ENCODE measurements around the gene DALRD3.

Gene DALRD3

GRCh38 chr3:49022688-49023171, 4.3 kb upstream of the DALRD3 start:
- TF ChIP-seq, protein P1, sequence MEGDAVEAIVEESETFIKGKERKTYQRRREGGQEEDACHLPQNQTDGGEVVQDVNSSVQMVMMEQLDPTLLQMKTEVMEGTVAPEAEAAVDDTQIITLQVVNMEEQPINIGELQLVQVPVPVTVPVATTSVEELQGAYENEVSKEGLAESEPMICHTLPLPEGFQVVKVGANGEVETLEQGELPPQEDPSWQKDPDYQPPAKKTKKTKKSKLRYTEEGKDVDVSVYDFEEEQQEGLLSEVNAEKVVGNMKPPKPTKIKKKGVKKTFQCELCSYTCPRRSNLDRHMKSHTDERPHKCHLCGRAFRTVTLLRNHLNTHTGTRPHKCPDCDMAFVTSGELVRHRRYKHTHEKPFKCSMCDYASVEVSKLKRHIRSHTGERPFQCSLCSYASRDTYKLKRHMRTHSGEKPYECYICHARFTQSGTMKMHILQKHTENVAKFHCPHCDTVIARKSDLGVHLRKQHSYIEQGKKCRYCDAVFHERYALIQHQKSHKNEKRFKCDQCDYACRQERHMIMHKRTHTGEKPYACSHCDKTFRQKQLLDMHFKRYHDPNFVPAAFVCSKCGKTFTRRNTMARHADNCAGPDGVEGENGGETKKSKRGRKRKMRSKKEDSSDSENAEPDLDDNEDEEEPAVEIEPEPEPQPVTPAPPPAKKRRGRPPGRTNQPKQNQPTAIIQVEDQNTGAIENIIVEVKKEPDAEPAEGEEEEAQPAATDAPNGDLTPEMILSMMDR (IDR thresholded peaks at IDR 0.05; ENCODE audit: extremely low read depth, insufficient read depth, missing control alignments), result no peak
- no peak for DNase-seq (ENCODE audit: low spot score)
- in situ Hi-C loops (cut with MboI; ENCODE audit: low pct_unique_long_range_greater_than_20kb, low sequenced_read_pairs, unreplicated experiment), result no loop called here

DNA sequence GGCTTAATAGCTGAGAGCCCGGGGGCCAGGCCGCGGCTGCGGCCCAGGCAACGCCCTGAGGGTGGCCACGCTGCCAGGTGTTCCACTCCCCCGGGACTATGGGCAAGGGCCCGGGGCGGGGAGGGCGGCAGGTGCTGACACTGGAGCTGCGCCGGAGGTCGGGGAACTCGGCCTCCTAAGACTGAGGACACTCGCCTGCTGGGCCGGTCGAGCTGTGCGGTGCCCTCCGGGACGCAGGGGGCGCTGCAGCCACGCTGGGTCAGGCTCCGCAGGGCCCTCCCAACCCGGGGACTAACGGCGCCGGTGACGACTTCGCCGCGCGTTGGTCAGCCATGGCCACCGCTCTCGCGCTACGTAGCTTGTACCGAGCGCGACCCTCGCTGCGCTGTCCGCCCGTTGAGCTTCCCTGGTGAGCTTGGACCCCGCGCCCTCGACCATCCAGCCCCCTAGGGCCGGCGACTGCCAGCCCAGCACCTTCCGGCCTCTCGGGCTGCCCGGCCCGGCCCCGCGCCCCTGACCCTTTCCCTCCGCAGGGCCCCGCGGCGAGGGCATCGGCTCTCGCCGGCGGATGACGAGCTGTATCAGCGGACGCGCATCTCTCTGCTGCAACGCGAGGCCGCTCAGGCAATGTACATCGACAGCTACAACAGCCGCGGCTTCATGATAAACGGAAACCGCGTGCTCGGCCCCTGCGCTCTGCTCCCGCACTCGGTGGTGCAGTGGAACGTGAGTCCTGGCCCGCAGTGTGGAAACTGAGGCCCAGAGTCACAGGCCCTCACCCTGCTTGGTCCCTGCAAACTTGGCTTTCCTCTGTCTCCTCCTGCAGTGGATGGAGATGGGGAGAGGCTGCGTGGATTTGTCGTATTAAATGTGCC, 3.7 kb upstream of the DALRD3 start, which contains the start of gene NDUFAF3:
Gene NDUFAF3 (plus strand): TSS at position 309 of the 875 bp plus-strand sequence. CDS start 24 bp downstream, at position 333.
- in situ Hi-C loops (cut with MboI; ENCODE audit: low pct_unique_long_range_greater_than_20kb, low sequenced_read_pairs, unreplicated experiment), result no loop called here
- TF ChIP-seq, protein P1 (IDR thresholded peaks at IDR 0.05; ENCODE audit: extremely low read depth, insufficient read depth, missing control alignments), result peak; percentile 97
- DNase-seq (ENCODE audit: low spot score), result peak; percentile 92

GRCh38 chr3:49021213-49021812, 2.9 kb upstream of the DALRD3 start:
- peak; percentile 97 for DNase-seq (ENCODE audit: low spot score)
- TF ChIP-seq, protein P1 (IDR thresholded peaks at IDR 0.05; ENCODE audit: extremely low read depth, insufficient read depth, missing control alignments), result no peak
- in situ Hi-C loops (cut with MboI; ENCODE audit: low pct_unique_long_range_greater_than_20kb, low sequenced_read_pairs, unreplicated experiment), result no loop called here

DNA sequence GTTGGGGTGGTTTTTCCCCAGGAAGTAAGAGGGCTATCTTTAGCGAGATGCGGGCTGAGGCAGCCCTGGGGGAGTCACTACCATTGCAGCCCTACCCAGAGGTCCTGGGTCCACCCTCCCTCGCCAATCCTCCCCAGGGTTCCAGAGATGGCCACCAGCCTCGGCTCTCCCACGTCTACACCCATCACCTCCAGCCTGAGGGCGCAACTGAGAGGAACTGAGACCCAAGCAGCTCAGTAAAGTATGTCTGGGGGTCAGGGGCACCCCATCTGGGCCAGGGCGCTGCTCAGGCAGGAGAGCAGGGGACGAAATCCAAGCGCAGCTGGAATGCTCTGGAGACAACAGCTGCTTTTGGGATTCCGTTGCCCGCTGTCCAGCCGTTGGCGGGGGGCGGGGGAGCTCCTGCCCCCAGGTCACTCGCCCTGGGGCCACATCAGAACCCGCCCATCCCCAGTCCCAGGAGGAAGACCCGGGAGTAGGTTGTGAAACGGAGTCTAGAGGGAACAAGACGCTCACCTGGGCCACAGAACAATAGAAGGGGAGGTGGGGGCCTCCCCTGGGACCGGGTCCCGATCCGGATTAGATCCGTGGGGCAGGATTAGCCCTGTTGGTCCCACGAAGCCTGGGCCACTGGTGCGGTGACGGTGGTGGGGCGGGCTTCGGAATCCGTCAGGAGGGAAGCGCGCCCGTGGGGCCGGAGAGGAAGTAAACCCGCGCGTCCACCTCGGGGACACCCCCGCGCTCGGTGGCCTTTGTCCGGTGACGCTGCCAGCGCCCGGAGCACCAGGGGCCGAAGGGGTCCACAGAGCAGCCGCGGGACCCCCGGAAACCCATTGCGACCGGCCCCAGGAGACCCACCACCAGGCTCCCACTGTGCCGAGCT, 2.2 kb upstream of the DALRD3 start:
- in situ Hi-C loops (cut with MboI; ENCODE audit: low pct_unique_long_range_greater_than_20kb, low sequenced_read_pairs, unreplicated experiment), result no loop called here
- peak; percentile 67 for DNase-seq (ENCODE audit: low spot score)
- TF ChIP-seq, protein P1 (IDR thresholded peaks at IDR 0.05; ENCODE audit: extremely low read depth, insufficient read depth, missing control alignments), result peak; percentile 14

GRCh38 chr3:49019941-49020329, 1.6 kb upstream of the DALRD3 start:
- in situ Hi-C loops (cut with MboI; ENCODE audit: low pct_unique_long_range_greater_than_20kb, low sequenced_read_pairs, unreplicated experiment), result no loop called here
- TF ChIP-seq, protein P1 (IDR thresholded peaks at IDR 0.05; ENCODE audit: extremely low read depth, insufficient read depth, missing control alignments), result no peak
- no peak for DNase-seq (ENCODE audit: low spot score)

DNA sequence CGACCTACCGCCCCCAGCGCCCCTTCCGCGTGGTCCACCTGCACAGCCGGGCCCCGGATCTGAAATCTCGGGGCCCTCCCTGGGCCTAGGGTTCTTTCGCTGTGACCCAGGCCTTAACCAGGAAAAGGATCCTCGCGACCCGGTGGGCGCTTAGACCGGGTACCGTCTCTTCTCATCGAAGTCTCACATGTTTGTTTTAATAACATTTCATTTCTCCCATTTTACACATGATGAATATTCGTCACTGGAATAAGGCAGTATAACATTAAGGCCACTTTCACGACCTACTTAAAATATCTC, 277 bp upstream of the DALRD3 start:
- in situ Hi-C loops (cut with MboI; ENCODE audit: low pct_unique_long_range_greater_than_20kb, low sequenced_read_pairs, unreplicated experiment), result no loop called here
- TF ChIP-seq, protein P1 (IDR thresholded peaks at IDR 0.05; ENCODE audit: extremely low read depth, insufficient read depth, missing control alignments), result no peak
- no peak for DNase-seq (ENCODE audit: low spot score)
